HCT116 (cell line): Measurements from ENCODE around the gene FABP3. TPM values are rescaled to one million over a fixed set of nuclear protein-coding genes. Genes with fewer than 3 reads are reported as not detected.

Experiments used
- ATAC-seq: fragments of 200-7000 bp; cut with Tn5 transposase; 2 replicates; pipeline ENCODE4 v1.9.1; 2020; ENCODE audit warnings: mild to moderate bottlenecking, moderate library complexity
- BruUV-seq: library from RNA; stranded (reverse); fragments of 400-500 nt; replicated peaks from 2 replicates; lab custom pipeline; 2021; lab: Mats Ljungman, UMichigan
- CTCF ChIA-PET: fragments of 300-600 bp; sonication (Branson Sonifier 250); formaldehyde crosslinking; loops from one replicate; lab custom pipeline; 2021; ENCODE audit warnings: antibody characterized with exemption; lab: Charles Lee
- POLR2A ChIA-PET: fragments of 300-600, 350-600 bp; sonication (Branson Sonifier 250); formaldehyde crosslinking; loops from one replicate; lab custom pipeline; 2021; ENCODE audit warnings: antibody characterized with exemption; lab: Charles Lee
- RAD21 ChIA-PET, 2 experiments: fragments of 300-600 bp; sonication (Branson Sonifier 250); formaldehyde crosslinking; loops; one replicate each; lab custom pipeline; 2023; ENCODE audit warnings: low total read pairs in 2 of 2; ENCODE audit not compliant: uncharacterized antibody in 2 of 2, unreplicated experiment in 2 of 2, low non-redundant PET in 1 of 2; lab: Charles Lee
- DNase-seq: peaks from one replicate; pipeline ENCODE4 v3.0.0-alpha.2; 2010; ENCODE audit warnings: low read depth, low spot score
- H2AFZ ChIP-seq: fragments of 200-600 bp; shearing (Covaris generic), sonication (generic); 2 replicates; pipeline ENCODE4 v1.6.1; 2017; ENCODE audit warnings: low read depth, mixed run types, mixed read lengths, antibody characterized with exemption, low read length; ENCODE audit not compliant: poor library complexity, severe bottlenecking
- H3K27ac ChIP-seq: 2 replicates; pipeline ENCODE4 v1.5.1; 2012; ENCODE audit warnings: low read depth, low read length
- H3K27me3 ChIP-seq: fragments of 200-600 bp; sonication (generic); 2 replicates; pipeline ENCODE4 v1.6.1; 2016; ENCODE audit warnings: mixed run types, low read length, mixed read lengths; ENCODE audit not compliant: insufficient read depth
- H3K36me3 ChIP-seq, 2 experiments: fragments of 200-500 bp in 1 of 2; fragments of 200-600 bp in 1 of 2; sonication (Bioruptor generic) in 1 of 2; sonication (generic) in 1 of 2; 2 replicates each; pipeline versions ENCODE4 v1.5.1 to v1.6.1; 2014 to 2016; ENCODE audit warnings: low read length in 2 of 2, inconsistent platforms in 1 of 2, mixed read lengths in 1 of 2, mixed run types in 1 of 2; ENCODE audit not compliant: insufficient read depth in 2 of 2, control insufficient read depth in 1 of 2
- H3K4me1 ChIP-seq, 2 experiments: fragments of 200-600 bp in 1 of 2; sonication (generic) in 1 of 2; 2 replicates each; pipeline versions ENCODE4 v1.5.1 to v1.6.1; 2012 to 2017; ENCODE audit warnings: low read length in 2 of 2, inconsistent platforms in 1 of 2, mild to moderate bottlenecking in 1 of 2, mixed read lengths in 1 of 2, mixed run types in 1 of 2, moderate library complexity in 1 of 2; ENCODE audit not compliant: insufficient read depth in 2 of 2, control insufficient read depth in 1 of 2
- H3K4me2 ChIP-seq: fragments of 200-600 bp; sonication (generic); 2 replicates; pipeline ENCODE4 v1.6.1; 2017; ENCODE audit warnings: mixed run types, low read length, mixed read lengths
- H3K4me3 ChIP-seq, 2 experiments: fragments of 200-600 bp in 1 of 2; sonication (generic) in 1 of 2; replicated peaks in 1 of 2; 2 replicates each; pipeline ENCODE4 v1.5.1; 2011 to 2016; ENCODE audit warnings: low read length in 2 of 2, control low read depth in 1 of 2, low read depth in 1 of 2, mild to moderate bottlenecking in 1 of 2, mixed read lengths in 1 of 2, mixed run types in 1 of 2
- H3K79me2 ChIP-seq: fragments of 200-600 bp; sonication (generic); 2 replicates; pipeline ENCODE4 v1.6.1; 2017; ENCODE audit warnings: mild to moderate bottlenecking, mixed run types, low read length, moderate library complexity, mixed read lengths; ENCODE audit not compliant: insufficient read depth
- H3K9ac ChIP-seq: fragments of 200-600 bp; sonication (generic); 2 replicates; pipeline ENCODE4 v1.6.1; 2016; ENCODE audit warnings: low read length, mixed read lengths
- H3K9me2 ChIP-seq: fragments of 200-600 bp; sonication (generic), shearing (Covaris generic); 2 replicates; pipeline ENCODE4 v1.6.1; 2017; ENCODE audit warnings: mixed run types, mild to moderate bottlenecking, moderate library complexity; ENCODE audit not compliant: insufficient read depth
- H3K9me3 ChIP-seq, 2 experiments: fragments of 200-500 bp in 1 of 2; fragments of 200-600 bp in 1 of 2; sonication (Bioruptor generic) in 1 of 2; sonication (generic) in 1 of 2; 2 replicates each; pipeline ENCODE4 v1.6.1; 2014 to 2017; ENCODE audit warnings: low read length in 2 of 2, mixed read lengths in 2 of 2, inconsistent platforms in 1 of 2, low read depth in 1 of 2, mild to moderate bottlenecking in 1 of 2, mixed run types in 1 of 2, moderate library complexity in 1 of 2; ENCODE audit not compliant: control insufficient read depth in 1 of 2, insufficient read depth in 1 of 2
- H4K20me1 ChIP-seq: fragments of 200-600 bp; sonication (generic), shearing (Covaris generic); 2 replicates; pipeline ENCODE4 v1.6.1; 2017; ENCODE audit warnings: mixed run types, mild to moderate bottlenecking, moderate library complexity; ENCODE audit not compliant: insufficient read depth
- CBX3 ChIP-seq: IDR thresholded peaks from 2 replicates; pipeline ENCODE4 v1.6.1; 2012; ENCODE audit warnings: low read depth
- CEBPB ChIP-seq: IDR thresholded peaks from 2 replicates; pipeline ENCODE4 v1.6.1; 2012; ENCODE audit warnings: low read depth
- EGR1 ChIP-seq: IDR thresholded peaks from 2 replicates; pipeline ENCODE4 v1.6.1; 2012; ENCODE audit warnings: low read depth
- ELF1 ChIP-seq: IDR thresholded peaks from 2 replicates; pipeline ENCODE4 v1.6.1; 2012; ENCODE audit warnings: low read depth, borderline replicate concordance
- EZH2 ChIP-seq: fragments of 200-600 bp; sonication (generic); IDR thresholded peaks from 2 replicates; pipeline ENCODE4 v1.6.1; 2017; ENCODE audit warnings: antibody characterized with exemption, mixed run types
- EZH2phosphoT487 ChIP-seq: fragments of 200-600 bp; IDR thresholded peaks from 2 replicates; pipeline ENCODE4 v1.6.1; 2018; ENCODE audit warnings: antibody characterized with exemption, borderline replicate concordance
- FOSL1 ChIP-seq: IDR thresholded peaks from 2 replicates; pipeline ENCODE4 v1.6.1; 2012; ENCODE audit warnings: low read depth
- JUND ChIP-seq: IDR thresholded peaks from 2 replicates; pipeline ENCODE4 v1.6.1; 2012
- POLR2AphosphoS5 ChIP-seq: IDR thresholded peaks from 2 replicates; pipeline ENCODE4 v1.6.1; 2011; ENCODE audit warnings: mild to moderate bottlenecking, low read depth, low read length, moderate library complexity
- RAD21 ChIP-seq: IDR thresholded peaks from 2 replicates; pipeline ENCODE4 v1.6.1; 2012; ENCODE audit warnings: low read depth, mild to moderate bottlenecking
- SP1 ChIP-seq: IDR thresholded peaks from 2 replicates; pipeline ENCODE4 v1.6.1; 2012; ENCODE audit warnings: low read depth
- TCF7L2 ChIP-seq: IDR thresholded peaks from 2 replicates; pipeline ENCODE4 v1.7.0; 2011; ENCODE audit warnings: borderline replicate concordance, inconsistent platforms; ENCODE audit not compliant: insufficient read depth, insufficient read length; ENCODE audit errors: extremely low read depth
- YY1 ChIP-seq: IDR thresholded peaks from 2 replicates; pipeline ENCODE4 v1.6.1; 2011; ENCODE audit warnings: low read length, low read depth, moderate library complexity, mild to moderate bottlenecking; ENCODE audit not compliant: insufficient replicate concordance; ENCODE audit errors: extremely low read depth
- ZBTB33 ChIP-seq: IDR thresholded peaks from 2 replicates; pipeline ENCODE4 v1.6.1; 2011; ENCODE audit warnings: mild to moderate bottlenecking, low read length, moderate library complexity; ENCODE audit not compliant: insufficient replicate concordance; ENCODE audit errors: extremely low read depth
- ZFX ChIP-seq: fragments of 450-650 bp; IDR thresholded peaks from 2 replicates; pipeline ENCODE4 v1.6.1; 2017
- ZNF274 ChIP-seq: fragments of 200-500 bp; sonication (Bioruptor generic); IDR thresholded peaks from 2 replicates; pipeline ENCODE4 v1.6.1; 2014; ENCODE audit warnings: mild to moderate bottlenecking, low read depth, low read length, inconsistent platforms
- intact Hi-C: fragments of 100-400 bp; cut with micrococcal nuclease; formaldehyde crosslinking; loops from 2 replicates; pipeline ENCODE4 v1.10.0; 2022
- total RNA-seq: library from RNA; stranded (reverse); gene quantifications from one replicate; pipeline ENCODE4 v1.2.1, GENCODE V29; 2021; ENCODE audit not compliant: unreplicated experiment
- TF ChIP-seq, protein P1 (sequence below): IDR thresholded peaks from 2 replicates; pipeline ENCODE4 v1.6.1; 2012
- TF ChIP-seq, protein P2 (sequence below): IDR thresholded peaks from 2 replicates; pipeline ENCODE4 v1.6.1; 2012
- TF ChIP-seq, protein P3 (sequence below), 3 experiments: fragments of 200-600 bp in 1 of 3; sonication (generic) in 1 of 3; IDR thresholded peaks in 2 of 3; conservative IDR thresholded peaks in 1 of 3; 2 replicates each; pipeline ENCODE4 v1.5.1; 2012 to 2017; ENCODE audit warnings: low read depth in 2 of 3, low read length in 2 of 3, antibody characterized with exemption in 1 of 3, borderline replicate concordance in 1 of 3, control low read depth in 1 of 3, mild to moderate bottlenecking in 1 of 3, mixed read lengths in 1 of 3, mixed run types in 1 of 3, moderate library complexity in 1 of 3; ENCODE audit not compliant: insufficient read depth in 1 of 3

Gene FABP3
- total RNA-seq, 1 experiment from 2014 or later: not detected

DNA sequence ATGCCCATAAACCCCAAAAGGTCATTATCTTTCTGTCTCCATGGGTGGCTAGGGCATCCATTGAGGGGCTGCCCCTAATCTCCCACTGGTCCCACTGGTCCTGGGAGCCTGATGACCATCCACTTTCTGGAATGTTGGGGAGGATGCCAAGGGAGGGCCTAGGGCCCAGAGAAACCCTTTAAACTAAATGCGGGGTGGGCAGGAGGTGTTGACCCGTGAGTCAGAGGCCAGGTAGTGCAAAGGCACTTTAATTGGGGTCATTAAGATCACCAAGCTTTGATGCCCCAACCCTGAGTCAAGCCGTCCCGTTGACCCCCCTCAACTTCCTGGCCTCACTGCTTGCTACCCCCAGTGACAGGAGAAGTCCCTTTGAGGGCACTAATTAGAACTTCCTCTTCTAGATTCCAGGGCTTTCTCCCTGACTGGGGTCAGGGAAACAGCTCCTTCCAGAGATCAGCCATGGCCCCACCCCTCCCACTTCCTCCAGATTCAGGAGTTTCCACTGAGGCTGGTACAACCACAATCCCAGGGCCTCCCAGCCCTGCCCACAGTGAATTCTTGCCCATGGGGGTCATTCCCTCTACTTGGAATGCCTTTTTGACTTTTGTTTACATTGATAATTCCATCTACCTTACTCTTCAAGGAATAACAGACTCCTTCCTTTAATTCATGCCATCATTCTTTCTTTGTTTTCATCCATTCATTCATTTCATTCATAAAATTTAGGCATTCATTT, 24.7 kb upstream of the FABP3 start:
- H3K4me2 ChIP-seq: peak overlapping the region; percentile 62
- CTCF ChIA-PET: interaction anchor here (1.2 to 4.2 kb wide), 7 partner anchors 11 to 392 kb away, joined by 3 to 98 read pairs (median 6); no protein-coding TSS in a partner anchor
- peak overlapping the region; percentile 5; the same call in 1 of the 2 replicates for H3K27ac ChIP-seq
- no peaks in the 10 kb centered on the region for H3K36me3 ChIP-seq
- no TSS peak for BruUV-seq
- TF ChIP-seq RAD21 (no peak), JUND (0 out of 2 replicates have a peak, but pooled peaks have one; percentile 27), SP1 (peak; percentile 31; the same call in 1 of the 2 replicates), POLR2AphosphoS5 (no peak), ZBTB33 (no peak), YY1 (no peak), ELF1 (no peak), ZFX (no peak), ZNF274 (no peak), EZH2phosphoT487 (no peak), EGR1 (no peak), CBX3 (no peak), CEBPB (no peak), FOSL1 (peak; percentile 38), TCF7L2 (no peak), EZH2 (no peak)
- TF ChIP-seq, protein P1, sequence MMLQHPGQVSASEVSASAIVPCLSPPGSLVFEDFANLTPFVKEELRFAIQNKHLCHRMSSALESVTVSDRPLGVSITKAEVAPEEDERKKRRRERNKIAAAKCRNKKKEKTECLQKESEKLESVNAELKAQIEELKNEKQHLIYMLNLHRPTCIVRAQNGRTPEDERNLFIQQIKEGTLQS: no peak
- TF ChIP-seq, protein P2, sequence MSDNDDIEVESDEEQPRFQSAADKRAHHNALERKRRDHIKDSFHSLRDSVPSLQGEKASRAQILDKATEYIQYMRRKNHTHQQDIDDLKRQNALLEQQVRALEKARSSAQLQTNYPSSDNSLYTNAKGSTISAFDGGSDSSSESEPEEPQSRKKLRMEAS: no peak
- TF ChIP-seq, protein P3, sequence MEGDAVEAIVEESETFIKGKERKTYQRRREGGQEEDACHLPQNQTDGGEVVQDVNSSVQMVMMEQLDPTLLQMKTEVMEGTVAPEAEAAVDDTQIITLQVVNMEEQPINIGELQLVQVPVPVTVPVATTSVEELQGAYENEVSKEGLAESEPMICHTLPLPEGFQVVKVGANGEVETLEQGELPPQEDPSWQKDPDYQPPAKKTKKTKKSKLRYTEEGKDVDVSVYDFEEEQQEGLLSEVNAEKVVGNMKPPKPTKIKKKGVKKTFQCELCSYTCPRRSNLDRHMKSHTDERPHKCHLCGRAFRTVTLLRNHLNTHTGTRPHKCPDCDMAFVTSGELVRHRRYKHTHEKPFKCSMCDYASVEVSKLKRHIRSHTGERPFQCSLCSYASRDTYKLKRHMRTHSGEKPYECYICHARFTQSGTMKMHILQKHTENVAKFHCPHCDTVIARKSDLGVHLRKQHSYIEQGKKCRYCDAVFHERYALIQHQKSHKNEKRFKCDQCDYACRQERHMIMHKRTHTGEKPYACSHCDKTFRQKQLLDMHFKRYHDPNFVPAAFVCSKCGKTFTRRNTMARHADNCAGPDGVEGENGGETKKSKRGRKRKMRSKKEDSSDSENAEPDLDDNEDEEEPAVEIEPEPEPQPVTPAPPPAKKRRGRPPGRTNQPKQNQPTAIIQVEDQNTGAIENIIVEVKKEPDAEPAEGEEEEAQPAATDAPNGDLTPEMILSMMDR (IDR thresholded peaks at IDR 0.05 in 2 of 3, conservative IDR thresholded peaks at IDR 0.05 in 1 of 3; ENCODE audit: borderline replicate concordance in 1 of 3, insufficient read depth in 1 of 3, low read depth in 2 of 3, low read length in 2 of 3): no peak
- peaks cover 6 to 46% of the 10 kb centered on the region in 2 experiments; a peak in 2 of 4 replicates for H3K4me1 ChIP-seq
- POLR2A ChIA-PET: interaction anchor here (1.8 kb wide), 1 partner anchor 151 kb away, joined by 4 read pairs; no protein-coding TSS in a partner anchor
- H4K20me1 ChIP-seq: no peaks in the 10 kb centered on the region
- ATAC-seq (peak; percentile 44), DNase-seq (peak; percentile 40)
- H3K79me2 ChIP-seq: no peaks in the 10 kb centered on the region
- peak overlapping the region; percentile 64 for H2AFZ ChIP-seq
- no peak overlapping the region for H3K9ac ChIP-seq
- intact Hi-C loops: no loop called here
- RAD21 ChIA-PET: interaction anchor here (1.3 to 2.4 kb wide), 4 partner anchors 24 to 152 kb away, joined by 3 to 12 read pairs (median 8); no protein-coding TSS in a partner anchor
- no peaks in the 10 kb centered on the region for H3K27me3 ChIP-seq
- H3K9me3 ChIP-seq: no peaks in the 10 kb centered on the region
- H3K4me3 ChIP-seq: peak overlapping the region in 1 of 2 experiments; percentile 10; a peak in 1 of 4 replicates
- no peaks in the 10 kb centered on the region for H3K9me2 ChIP-seq
